ENCODE results near the gene ADAM15. TPM values are rescaled to one million over a fixed set of nuclear protein-coding genes. Genes with fewer than 3 reads are reported as not detected.

Gene ADAM15
- total RNA-seq, 1 experiment from 2014 or later = 36.3 TPM

DNA sequence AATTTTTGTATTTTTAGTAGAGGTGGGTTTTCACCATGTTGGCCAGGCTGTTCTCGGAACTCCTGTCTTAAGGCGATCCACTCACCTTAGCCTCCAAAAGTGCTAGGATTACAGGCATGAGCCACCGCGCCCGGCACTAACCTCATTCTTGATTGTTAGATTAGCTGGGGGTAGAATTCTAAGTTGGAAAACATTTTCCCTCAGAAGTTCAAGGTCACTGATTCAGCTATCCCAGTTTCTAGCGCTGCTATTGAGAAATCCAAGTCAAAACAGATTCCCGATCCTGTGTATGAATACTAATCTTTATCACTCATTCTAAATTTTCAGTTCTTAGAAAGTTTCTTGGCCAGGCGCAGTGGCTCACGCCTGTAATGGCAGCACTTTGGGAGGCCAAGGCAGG lies 52.2 kb downstream of the ADAM15 start:
- intact Hi-C loops (cut with micrococcal nuclease; ENCODE audit: unreplicated experiment) = no loop called here
- TF ChIP-seq, protein P1, sequence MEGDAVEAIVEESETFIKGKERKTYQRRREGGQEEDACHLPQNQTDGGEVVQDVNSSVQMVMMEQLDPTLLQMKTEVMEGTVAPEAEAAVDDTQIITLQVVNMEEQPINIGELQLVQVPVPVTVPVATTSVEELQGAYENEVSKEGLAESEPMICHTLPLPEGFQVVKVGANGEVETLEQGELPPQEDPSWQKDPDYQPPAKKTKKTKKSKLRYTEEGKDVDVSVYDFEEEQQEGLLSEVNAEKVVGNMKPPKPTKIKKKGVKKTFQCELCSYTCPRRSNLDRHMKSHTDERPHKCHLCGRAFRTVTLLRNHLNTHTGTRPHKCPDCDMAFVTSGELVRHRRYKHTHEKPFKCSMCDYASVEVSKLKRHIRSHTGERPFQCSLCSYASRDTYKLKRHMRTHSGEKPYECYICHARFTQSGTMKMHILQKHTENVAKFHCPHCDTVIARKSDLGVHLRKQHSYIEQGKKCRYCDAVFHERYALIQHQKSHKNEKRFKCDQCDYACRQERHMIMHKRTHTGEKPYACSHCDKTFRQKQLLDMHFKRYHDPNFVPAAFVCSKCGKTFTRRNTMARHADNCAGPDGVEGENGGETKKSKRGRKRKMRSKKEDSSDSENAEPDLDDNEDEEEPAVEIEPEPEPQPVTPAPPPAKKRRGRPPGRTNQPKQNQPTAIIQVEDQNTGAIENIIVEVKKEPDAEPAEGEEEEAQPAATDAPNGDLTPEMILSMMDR (conservative IDR thresholded peaks at IDR 0.05; ENCODE audit: low read depth, low read length) = no peak
- no peak for TF ChIP-seq EZH2 (IDR thresholded peaks at IDR 0.05; ENCODE audit: borderline replicate concordance, low read depth, low read length, poor library complexity, severe bottlenecking)
- ChIA-PET POLR2A (ENCODE audit: low non-redundant PET) (no interaction called here), CTCF (no interaction called here)
- no peaks in the 10 kb centered on the region for H3K9me3 ChIP-seq (ENCODE audit: low read depth, low read length, poor library complexity, severe bottlenecking)
- no peaks in the 10 kb centered on the region for H3K36me3 ChIP-seq (ENCODE audit: insufficient read depth, low read length, poor library complexity, severe bottlenecking)
- H3K27me3 ChIP-seq (replicated peaks; ENCODE audit: insufficient read depth, low read depth, low read length, poor library complexity) = no peaks in the 10 kb centered on the region
- H3K4me3 ChIP-seq (ENCODE audit: low read depth, low read length, poor library complexity, severe bottlenecking) = no peak overlapping the region
- no peak for DNase-seq (ENCODE audit: low spot score)
- BruUV-seq (replicated peaks) = no TSS peak
- H3K27ac ChIP-seq (ENCODE audit: low read depth, low read length, poor library complexity, severe bottlenecking) = no peak overlapping the region
- H3K4me1 ChIP-seq (ENCODE audit: insufficient read depth, low read length, poor library complexity, severe bottlenecking) = no peaks in the 10 kb centered on the region

DNA sequence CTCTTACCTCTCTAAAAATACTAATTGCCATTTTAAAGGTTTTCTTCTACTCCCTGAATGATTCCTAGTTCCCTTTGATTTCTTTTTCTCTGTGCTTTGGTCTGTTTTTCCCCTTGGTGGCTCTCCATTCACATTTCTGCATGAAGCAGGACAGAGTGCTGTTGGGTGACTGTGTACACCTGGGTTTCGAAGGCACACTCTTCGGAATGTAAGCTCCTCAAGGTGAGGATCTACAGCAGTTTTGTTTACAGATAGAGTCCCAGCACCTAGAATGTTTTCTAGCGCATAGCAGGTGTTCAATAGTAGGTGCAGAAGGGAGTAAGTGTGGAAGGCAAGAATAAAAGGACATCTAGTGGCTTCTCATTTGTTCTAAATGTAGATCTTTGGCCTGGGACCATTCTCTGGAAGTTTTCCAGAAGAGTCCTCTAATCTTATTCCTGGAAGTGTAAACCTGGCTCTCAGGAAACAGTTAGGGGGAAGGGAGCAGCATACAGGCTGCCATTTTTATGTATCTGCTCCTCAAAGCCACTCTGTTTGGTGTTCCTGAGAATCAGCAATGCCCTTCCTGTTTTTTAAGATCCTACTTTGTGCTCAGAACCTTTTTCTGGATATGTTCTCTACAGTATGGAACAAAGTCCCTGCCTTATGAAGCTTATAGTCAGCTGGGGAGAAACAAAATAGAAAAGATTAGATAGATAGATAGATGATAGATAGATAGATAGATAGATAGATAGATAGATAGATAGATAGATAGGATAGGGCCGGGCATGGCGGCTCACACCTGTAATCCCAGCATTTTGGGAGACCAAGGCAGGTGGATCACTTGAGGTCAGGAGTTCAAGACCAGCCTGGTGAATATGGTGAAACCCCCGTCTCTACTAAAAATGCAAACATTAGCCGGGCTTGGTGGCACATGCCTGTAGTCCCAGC lies 53.8 kb downstream of the ADAM15 start:
- ChIA-PET CTCF (no interaction called here), POLR2A (ENCODE audit: low non-redundant PET) (no interaction called here)
- no peak overlapping the region for H3K4me3 ChIP-seq (ENCODE audit: low read depth, low read length, poor library complexity, severe bottlenecking)
- no peak for DNase-seq (ENCODE audit: low spot score)
- no TSS peak for BruUV-seq (replicated peaks)
- intact Hi-C loops (cut with micrococcal nuclease; ENCODE audit: unreplicated experiment) = no loop called here
- H3K27ac ChIP-seq (ENCODE audit: low read depth, low read length, poor library complexity, severe bottlenecking) = no peak overlapping the region
- H3K9me3 ChIP-seq (ENCODE audit: low read depth, low read length, poor library complexity, severe bottlenecking) = no peaks in the 10 kb centered on the region
- H3K4me1 ChIP-seq (ENCODE audit: insufficient read depth, low read length, poor library complexity, severe bottlenecking) = no peaks in the 10 kb centered on the region
- H3K27me3 ChIP-seq (replicated peaks; ENCODE audit: insufficient read depth, low read depth, low read length, poor library complexity) = no peaks in the 10 kb centered on the region
- H3K36me3 ChIP-seq (ENCODE audit: insufficient read depth, low read length, poor library complexity, severe bottlenecking) = no peaks in the 10 kb centered on the region
- no peak for TF ChIP-seq EZH2 (IDR thresholded peaks at IDR 0.05; ENCODE audit: borderline replicate concordance, low read depth, low read length, poor library complexity, severe bottlenecking)
- TF ChIP-seq, protein P1 (conservative IDR thresholded peaks at IDR 0.05; ENCODE audit: low read depth, low read length) = no peak

DNA sequence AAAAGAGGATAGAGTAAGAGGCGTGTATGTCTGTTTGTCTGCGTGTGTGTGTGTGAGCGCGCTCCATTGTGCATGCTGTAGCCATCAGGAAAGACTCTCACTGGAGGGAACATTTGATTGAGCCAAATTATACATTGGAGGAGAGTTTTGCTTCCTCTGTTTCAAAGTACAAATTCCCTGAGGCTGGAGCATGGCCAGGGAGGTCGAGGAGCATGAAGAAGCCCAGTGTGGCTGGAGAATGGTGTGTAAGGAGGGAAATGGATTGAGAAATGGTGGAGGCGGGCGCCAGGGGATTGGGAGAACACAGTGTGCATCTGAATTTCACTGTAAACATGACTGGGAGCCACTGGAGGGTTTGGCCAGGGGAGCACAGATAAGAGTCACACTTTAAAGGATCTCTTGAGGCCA lies 54.5 kb downstream of the ADAM15 start:
- Histone ChIP-seq H3K27ac (ENCODE audit: low read depth, low read length, poor library complexity, severe bottlenecking) (no peak overlapping the region), H3K4me3 (ENCODE audit: low read depth, low read length, poor library complexity, severe bottlenecking) (no peak overlapping the region), H3K4me1 (ENCODE audit: insufficient read depth, low read length, poor library complexity, severe bottlenecking) (no peaks in the 10 kb centered on the region), H3K36me3 (ENCODE audit: insufficient read depth, low read length, poor library complexity, severe bottlenecking) (no peaks in the 10 kb centered on the region), H3K9me3 (ENCODE audit: low read depth, low read length, poor library complexity, severe bottlenecking) (no peaks in the 10 kb centered on the region), H3K27me3 (replicated peaks; ENCODE audit: insufficient read depth, low read depth, low read length, poor library complexity) (no peaks in the 10 kb centered on the region)
- intact Hi-C loops (cut with micrococcal nuclease; ENCODE audit: unreplicated experiment) = no loop called here
- TF ChIP-seq, protein P1 (conservative IDR thresholded peaks at IDR 0.05; ENCODE audit: low read depth, low read length) = no peak
- TF ChIP-seq EZH2 (IDR thresholded peaks at IDR 0.05; ENCODE audit: borderline replicate concordance, low read depth, low read length, poor library complexity, severe bottlenecking) = no peak
- ChIA-PET CTCF (no interaction called here), POLR2A (ENCODE audit: low non-redundant PET) (no interaction called here)
- no TSS peak for BruUV-seq (replicated peaks)
- DNase-seq (ENCODE audit: low spot score) = no peak
